K562 (cell line): ENCODE measurements around the gene RAB5A. TPM values are rescaled to one million over a fixed set of nuclear protein-coding genes. Genes with fewer than 3 reads are reported as not detected.

Experiments
- ARID4B ChIP-seq: sonication (generic); formaldehyde crosslinking; IDR thresholded peaks from 2 replicates; pipeline ENCODE4 v1.8.0; 2022; ENCODE audit warnings: mild to moderate bottlenecking, missing genetic modification reagents
- CHD1 ChIP-seq: fragments of 200-600 bp; sonication (generic); IDR thresholded peaks from one replicate; pipeline ENCODE4 v1.6.1; 2012; ENCODE audit warnings: mild to moderate bottlenecking, moderate library complexity, low read length, inconsistent platforms
- CREM ChIP-seq: IDR thresholded peaks from 2 replicates; pipeline ENCODE4 v1.6.1; 2014; ENCODE audit warnings: antibody characterized with exemption, low read depth
- HIVEP1 ChIP-seq: fragments of 250-450 bp; sonication (Bioruptor Pico); IDR thresholded peaks from 2 replicates; pipeline ENCODE4 v1.4.0; 2020; ENCODE audit warnings: mild to moderate bottlenecking
- HNRNPLL ChIP-seq: fragments of 200-400 bp; formaldehyde crosslinking; IDR thresholded peaks from 2 replicates; pipeline ENCODE4 v1.6.1; 2017; ENCODE audit warnings: low read length, low read depth, mild to moderate bottlenecking; ENCODE audit not compliant: poor library complexity, severe bottlenecking
- IRF9 ChIP-seq: fragments of 450-650 bp; IDR thresholded peaks from 2 replicates; pipeline ENCODE4 v1.6.1; 2016; ENCODE audit warnings: missing biosample characterization, missing genetic modification characterization
- RHOXF2B ChIP-seq: fragments of 250-450 bp; sonication (Bioruptor Pico); conservative IDR thresholded peaks from 2 replicates; pipeline ENCODE4 v1.5.1; 2021
- SMARCE1 ChIP-seq: fragments of 450-650 bp; IDR thresholded peaks from 2 replicates; pipeline ENCODE4 v1.7.1; 2016; ENCODE audit warnings: mild to moderate bottlenecking
- TCFL5 ChIP-seq: fragments of 250-450 bp; sonication (Bioruptor Pico); conservative IDR thresholded peaks from 2 replicates; pipeline ENCODE4 v1.6.1; 2021; ENCODE audit warnings: mild to moderate bottlenecking, moderate library complexity, matching md5 sums
- TEAD4 ChIP-seq, 2 experiments: sonication (generic) in 1 of 2; formaldehyde crosslinking in 1 of 2; IDR thresholded peaks; 2 replicates each; pipeline versions ENCODE4 v1.6.1 to v1.8.0; 2012 to 2022; ENCODE audit warnings: borderline replicate concordance in 1 of 2, inconsistent platforms in 1 of 2, low read length in 1 of 2, mild to moderate bottlenecking in 1 of 2, missing genetic modification reagents in 1 of 2
- ZBTB1 ChIP-seq: sonication (generic); formaldehyde crosslinking; IDR thresholded peaks from 2 replicates; pipeline ENCODE4 v1.8.1; 2023; ENCODE audit warnings: missing genetic modification reagents, low read depth, mild to moderate bottlenecking, borderline replicate concordance
- ZNF217 ChIP-seq: sonication (generic); formaldehyde crosslinking; IDR thresholded peaks from 2 replicates; pipeline ENCODE4 v1.8.0; 2022; ENCODE audit warnings: mild to moderate bottlenecking, missing genetic modification reagents
- ZNF668 ChIP-seq: fragments of 250-450 bp; sonication (Bioruptor Pico); IDR thresholded peaks from 2 replicates; pipeline ENCODE4 v1.8.0; 2022; ENCODE audit warnings: mild to moderate bottlenecking, inconsistent platforms
- polyA plus RNA-seq, 8 experiments: library from polyadenylated mRNA; depleted of rRNA in 4 of 8; stranded (reverse) in 5 of 8; unstranded in 3 of 8; fragments of >200 nt; fragmentation: Nextera tagmentation in 2 of 8; fragmentation: Illumina TruSeq in 1 of 8; extraction: Ambion mirVana in 2 of 8; extraction: Trizol in 1 of 8; gene quantifications; 2 replicates each; pipeline versions ENCODE4 v1.2.1 to v1.2.3, GENCODE V29; 2011 to 2014; ENCODE audit warnings: inconsistent platforms in 1 of 8, missing spikeins in 1 of 8
- total RNA-seq, 7 experiments: library from RNA; depleted of rRNA in 6 of 7; stranded (reverse); fragments of >200 nt in 6 of 7; fragmentation: Illumina TruSeq in 2 of 7; extraction: Trizol in 2 of 7; gene quantifications; 2 replicates each; pipeline versions ENCODE4 v1.2.1 to v1.2.3, GENCODE V29; 2011 to 2021; ENCODE audit warnings: low replicate concordance in 1 of 7
- TF ChIP-seq, protein P1 (sequence below): sonication (generic); formaldehyde crosslinking; IDR thresholded peaks from 2 replicates; pipeline ENCODE4 v1.5.0; 2020; ENCODE audit warnings: missing genetic modification reagents
- TF ChIP-seq, protein P2 (sequence below): fragments of 450-650 bp; IDR thresholded peaks from 2 replicates; pipeline ENCODE4 v1.6.1; 2016; ENCODE audit warnings: borderline replicate concordance
- TF ChIP-seq, protein P3 (sequence below): fragments of 250-450 bp; sonication (Bioruptor Pico); IDR thresholded peaks from 2 replicates; pipeline ENCODE4 v1.8.0; 2022; ENCODE audit warnings: moderate library complexity, mild to moderate bottlenecking, inconsistent platforms

RAB5A gene
- total and polyA plus RNA-seq, 9 of the 15 experiments (the other 6 are each of a cell fraction or from before 2014, with no cell fraction given), result 28.3 to 64.2 (median 49.0) TPM

- TF ChIP-seq ZNF668 (no peak), ZNF217 (no peak), ARID4B (peak; percentile 89), RHOXF2B (CRISPR knock-in tag) (no peak), SMARCE1 (no peak), ZBTB1 (CRISPR knock-in tag) (peak; percentile 99), HIVEP1 (CRISPR knock-in tag) (no peak), HNRNPLL (peak; percentile 89), CHD1 (peak; percentile 75), IRF9 (tag) (no peak), TCFL5 (no peak), TEAD4 (IDR thresholded peaks at IDR 0.05; ENCODE audit: low read length) (no peak), TEAD4 (CRISPR knock-in tag; IDR thresholded peaks at IDR 0.05; ENCODE audit: borderline replicate concordance) (peak; percentile 70; the same call in 1 of the 2 replicates), CREM (peak; percentile 98)
- TF ChIP-seq, protein P1, sequence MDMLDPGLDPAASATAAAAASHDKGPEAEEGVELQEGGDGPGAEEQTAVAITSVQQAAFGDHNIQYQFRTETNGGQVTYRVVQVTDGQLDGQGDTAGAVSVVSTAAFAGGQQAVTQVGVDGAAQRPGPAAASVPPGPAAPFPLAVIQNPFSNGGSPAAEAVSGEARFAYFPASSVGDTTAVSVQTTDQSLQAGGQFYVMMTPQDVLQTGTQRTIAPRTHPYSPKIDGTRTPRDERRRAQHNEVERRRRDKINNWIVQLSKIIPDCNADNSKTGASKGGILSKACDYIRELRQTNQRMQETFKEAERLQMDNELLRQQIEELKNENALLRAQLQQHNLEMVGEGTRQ (CRISPR knock-in tag), result peak; percentile 97
- TF ChIP-seq, protein P2, sequence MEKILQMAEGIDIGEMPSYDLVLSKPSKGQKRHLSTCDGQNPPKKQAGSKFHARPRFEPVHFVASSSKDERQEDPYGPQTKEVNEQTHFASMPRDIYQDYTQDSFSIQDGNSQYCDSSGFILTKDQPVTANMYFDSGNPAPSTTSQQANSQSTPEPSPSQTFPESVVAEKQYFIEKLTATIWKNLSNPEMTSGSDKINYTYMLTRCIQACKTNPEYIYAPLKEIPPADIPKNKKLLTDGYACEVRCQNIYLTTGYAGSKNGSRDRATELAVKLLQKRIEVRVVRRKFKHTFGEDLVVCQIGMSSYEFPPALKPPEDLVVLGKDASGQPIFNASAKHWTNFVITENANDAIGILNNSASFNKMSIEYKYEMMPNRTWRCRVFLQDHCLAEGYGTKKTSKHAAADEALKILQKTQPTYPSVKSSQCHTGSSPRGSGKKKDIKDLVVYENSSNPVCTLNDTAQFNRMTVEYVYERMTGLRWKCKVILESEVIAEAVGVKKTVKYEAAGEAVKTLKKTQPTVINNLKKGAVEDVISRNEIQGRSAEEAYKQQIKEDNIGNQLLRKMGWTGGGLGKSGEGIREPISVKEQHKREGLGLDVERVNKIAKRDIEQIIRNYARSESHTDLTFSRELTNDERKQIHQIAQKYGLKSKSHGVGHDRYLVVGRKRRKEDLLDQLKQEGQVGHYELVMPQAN, result peak; percentile 80; the same call in 1 of the 2 replicates
- TF ChIP-seq, protein P3, sequence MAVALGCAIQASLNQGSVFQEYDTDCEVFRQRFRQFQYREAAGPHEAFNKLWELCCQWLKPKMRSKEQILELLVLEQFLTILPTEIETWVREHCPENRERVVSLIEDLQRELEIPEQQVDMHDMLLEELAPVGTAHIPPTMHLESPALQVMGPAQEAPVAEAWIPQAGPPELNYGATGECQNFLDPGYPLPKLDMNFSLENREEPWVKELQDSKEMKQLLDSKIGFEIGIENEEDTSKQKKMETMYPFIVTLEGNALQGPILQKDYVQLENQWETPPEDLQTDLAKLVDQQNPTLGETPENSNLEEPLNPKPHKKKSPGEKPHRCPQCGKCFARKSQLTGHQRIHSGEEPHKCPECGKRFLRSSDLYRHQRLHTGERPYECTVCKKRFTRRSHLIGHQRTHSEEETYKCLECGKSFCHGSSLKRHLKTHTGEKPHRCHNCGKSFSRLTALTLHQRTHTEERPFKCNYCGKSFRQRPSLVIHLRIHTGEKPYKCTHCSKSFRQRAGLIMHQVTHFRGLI (CRISPR knock-in tag), result no peak
Measured at GRCh38 chr3:19946832-19947548, at the start of gene RAB5A (continued).
